Measurements from ENCODE around the gene VPS51.

DNA sequence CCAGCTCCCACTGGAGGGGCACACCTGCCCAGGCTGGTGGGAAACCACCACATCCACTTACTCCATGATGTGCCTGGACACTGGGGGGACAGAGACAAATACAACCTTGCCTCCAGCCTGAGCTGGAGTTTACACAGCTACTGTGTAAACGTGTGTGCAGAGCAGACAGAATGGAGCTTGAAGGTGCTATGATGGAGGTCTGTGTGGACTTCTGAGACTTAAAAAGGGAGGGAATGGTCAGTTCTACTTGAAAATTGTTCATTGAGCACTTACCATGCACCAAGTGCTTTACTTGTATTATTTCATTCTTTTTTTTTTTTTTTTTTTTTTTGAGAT, 23.4 kb upstream of the VPS51 start:
- TF ChIP-seq YY1 (IDR thresholded peaks at IDR 0.05; ENCODE audit: insufficient read depth, insufficient read length) (no peak), ZNF274 (IDR thresholded peaks at IDR 0.05; ENCODE audit: low read depth, low read length) (no peak), SUZ12 (IDR thresholded peaks at IDR 0.05; ENCODE audit: extremely low read depth, insufficient read depth, insufficient read length) (no peak)

All from NT2/D1 (cell line).